Keratinocyte (primary cell): ENCODE measurements around the gene IWS1. TPM values are rescaled to one million over a fixed set of nuclear protein-coding genes. Genes with fewer than 3 reads are reported as not detected.

Experiments
- DNase-seq: peaks from one replicate; pipeline ENCODE4 v3.0.0-alpha.2; 2011; ENCODE audit warnings: low read depth, missing footprints, low spot score
- FAIRE-seq: peaks from 2 replicates; lab custom pipeline; 2011; peaks lifted over from hg19 to GRCh38; lab: Jason Lieb, UNC
- H2AFZ ChIP-seq: 2 replicates; pipeline ENCODE4 v1.6.0; 2012; ENCODE audit warnings: low read length, control low read depth, inconsistent platforms; ENCODE audit not compliant: control insufficient read depth
- H3K27ac ChIP-seq: 2 replicates; pipeline ENCODE4 v1.5.1; 2011; ENCODE audit warnings: low read length; ENCODE audit not compliant: control insufficient read depth, insufficient read depth
- H3K27me3 ChIP-seq: 3 replicates; pipeline ENCODE4 v1.6.0; 2011; ENCODE audit warnings: low read length; ENCODE audit not compliant: control insufficient read depth, insufficient read depth; ENCODE audit errors: extremely low read depth
- H3K36me3 ChIP-seq, 2 experiments: 2 replicates in 1 of 2; 3 replicates in 1 of 2; pipeline ENCODE4 v1.5.1; 2011; ENCODE audit warnings: low read length in 2 of 2, mild to moderate bottlenecking in 1 of 2; ENCODE audit not compliant: control insufficient read depth in 2 of 2, insufficient read depth in 2 of 2; ENCODE audit errors: extremely low read depth in 1 of 2
- H3K4me1 ChIP-seq: 3 replicates; pipeline ENCODE4 v1.5.1; 2011; ENCODE audit warnings: low read length; ENCODE audit not compliant: control insufficient read depth, insufficient read depth; ENCODE audit errors: extremely low read depth
- H3K4me2 ChIP-seq: 3 replicates; pipeline ENCODE4 v1.6.0; 2011; ENCODE audit warnings: low read depth, low read length; ENCODE audit not compliant: control insufficient read depth, insufficient read depth; ENCODE audit errors: extremely low read depth
- H3K4me3 ChIP-seq, 3 experiments: fragments of 200-600 bp in 1 of 3; sonication (generic) in 1 of 3; 2 replicates in 2 of 3; 3 replicates in 1 of 3; pipeline ENCODE4 v1.5.1; 2011 to 2016; ENCODE audit warnings: low read length in 3 of 3, mild to moderate bottlenecking in 3 of 3, control low read depth in 2 of 3, inconsistent platforms in 1 of 3, low read depth in 1 of 3, mixed read lengths in 1 of 3, mixed run types in 1 of 3, moderate library complexity in 1 of 3; ENCODE audit not compliant: control insufficient read depth in 2 of 3, insufficient read depth in 2 of 3; ENCODE audit errors: extremely low read depth in 1 of 3
- H3K79me2 ChIP-seq: 2 replicates; pipeline ENCODE4 v1.6.0; 2012; ENCODE audit warnings: low read length; ENCODE audit not compliant: control insufficient read depth, insufficient read depth
- H3K9ac ChIP-seq: 3 replicates; pipeline ENCODE4 v1.6.0; 2011; ENCODE audit warnings: low read length; ENCODE audit not compliant: control insufficient read depth, insufficient read depth; ENCODE audit errors: extremely low read depth
- H3K9me1 ChIP-seq: 3 replicates; pipeline ENCODE4 v1.6.0; 2011; ENCODE audit warnings: low read length; ENCODE audit not compliant: control insufficient read depth, insufficient read depth; ENCODE audit errors: extremely low read depth
- H3K9me3 ChIP-seq: 2 replicates; pipeline ENCODE4 v1.5.1; 2012; ENCODE audit warnings: low read depth, low read length; ENCODE audit not compliant: control insufficient read depth
- H4K20me1 ChIP-seq: 3 replicates; pipeline ENCODE4 v1.6.0; 2011; ENCODE audit warnings: low read length; ENCODE audit not compliant: control insufficient read depth, insufficient read depth; ENCODE audit errors: extremely low read depth
- EZH2 ChIP-seq: IDR thresholded peaks from one replicate; pipeline ENCODE4 v1.6.1; 2012; ENCODE audit warnings: inconsistent platforms, mild to moderate bottlenecking, low read length, moderate library complexity
- dilution Hi-C: fragments of 300-500 bp; cut with MboI; formaldehyde crosslinking; loops from one replicate; pipeline ENCODE4 v1.7.0; 2020; ENCODE audit warnings: low sequenced_read_pairs; ENCODE audit not compliant: extremely low pct_ligation_motif_present
- polyA plus RNA-seq, 5 experiments: library from polyadenylated mRNA; depleted of rRNA in 3 of 5; stranded (reverse) in 3 of 5; stranded (forward) in 1 of 5; unstranded in 1 of 5; fragments of >200 nt; gene quantifications; 1 replicate in 1 of 5; 2 replicates in 3 of 5; 3 replicates in 1 of 5; pipeline versions ENCODE4 v1.2.1 to v1.2.3, GENCODE V29; 2011 to 2012; ENCODE audit warnings: missing spikeins in 2 of 5, low read depth in 1 of 5, low replicate concordance in 1 of 5
- TF ChIP-seq, protein P1 (sequence below), 3 experiments: IDR thresholded peaks in 1 of 3; conservative IDR thresholded peaks in 1 of 3; optimal IDR thresholded peaks in 1 of 3; 2 replicates in 2 of 3; 3 replicates in 1 of 3; pipeline versions ENCODE3 to v1.5.1; 2011; ENCODE audit warnings: low read length in 3 of 3, mild to moderate bottlenecking in 3 of 3, moderate library complexity in 2 of 3, control low read depth in 1 of 3, inconsistent platforms in 1 of 3; ENCODE audit not compliant: insufficient read depth in 2 of 3; ENCODE audit errors: extremely low read depth in 1 of 3

The IWS1 gene
- polyA plus RNA-seq, 1 donor (not counting 4 experiments of a cell fraction or from before 2014, with no cell fraction given): 52.0 TPM

DNA sequence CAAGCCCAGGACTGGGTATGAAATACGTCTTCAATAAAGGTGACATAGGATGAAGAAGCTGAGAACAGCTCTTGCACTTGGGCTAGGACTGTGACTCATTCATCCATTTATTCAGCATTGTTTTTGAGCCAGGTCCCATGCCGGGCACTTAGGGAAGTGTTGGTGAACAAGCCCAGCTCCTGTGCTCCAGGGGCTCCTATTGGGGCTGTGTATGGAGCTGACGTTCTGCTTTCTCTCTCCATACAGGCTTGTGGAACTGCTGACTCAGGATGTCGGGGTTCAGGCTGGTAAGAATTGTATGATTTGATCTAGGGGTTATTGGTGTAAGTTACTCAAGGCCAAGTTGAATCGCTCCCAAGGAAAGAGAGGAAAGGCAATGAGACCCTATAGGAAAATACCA is 33.2 kb upstream of the IWS1 start:
- no peak overlapping the region for H3K9ac ChIP-seq
- H3K4me1 ChIP-seq: no peaks in the 10 kb centered on the region
- no peaks in the 10 kb centered on the region for H3K79me2 ChIP-seq
- peaks cover 3% of the 10 kb centered on the region for H3K27me3 ChIP-seq
- FAIRE-seq: no peak
- no peaks in the 10 kb centered on the region for H3K36me3 ChIP-seq
- no peaks in the 10 kb centered on the region for H3K9me1 ChIP-seq
- H3K4me3 ChIP-seq: no peak overlapping the region
- dilution Hi-C loops: no loop called here
- H2AFZ ChIP-seq: no peak overlapping the region
- H3K27ac ChIP-seq: no peak overlapping the region
- TF ChIP-seq, protein P1, sequence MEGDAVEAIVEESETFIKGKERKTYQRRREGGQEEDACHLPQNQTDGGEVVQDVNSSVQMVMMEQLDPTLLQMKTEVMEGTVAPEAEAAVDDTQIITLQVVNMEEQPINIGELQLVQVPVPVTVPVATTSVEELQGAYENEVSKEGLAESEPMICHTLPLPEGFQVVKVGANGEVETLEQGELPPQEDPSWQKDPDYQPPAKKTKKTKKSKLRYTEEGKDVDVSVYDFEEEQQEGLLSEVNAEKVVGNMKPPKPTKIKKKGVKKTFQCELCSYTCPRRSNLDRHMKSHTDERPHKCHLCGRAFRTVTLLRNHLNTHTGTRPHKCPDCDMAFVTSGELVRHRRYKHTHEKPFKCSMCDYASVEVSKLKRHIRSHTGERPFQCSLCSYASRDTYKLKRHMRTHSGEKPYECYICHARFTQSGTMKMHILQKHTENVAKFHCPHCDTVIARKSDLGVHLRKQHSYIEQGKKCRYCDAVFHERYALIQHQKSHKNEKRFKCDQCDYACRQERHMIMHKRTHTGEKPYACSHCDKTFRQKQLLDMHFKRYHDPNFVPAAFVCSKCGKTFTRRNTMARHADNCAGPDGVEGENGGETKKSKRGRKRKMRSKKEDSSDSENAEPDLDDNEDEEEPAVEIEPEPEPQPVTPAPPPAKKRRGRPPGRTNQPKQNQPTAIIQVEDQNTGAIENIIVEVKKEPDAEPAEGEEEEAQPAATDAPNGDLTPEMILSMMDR (optimal IDR thresholded peaks at IDR 0.05 in 1 of 3, IDR thresholded peaks at IDR 0.05 in 1 of 3, conservative IDR thresholded peaks at IDR 0.05 in 1 of 3; ENCODE audit: extremely low read depth in 1 of 3, insufficient read depth in 2 of 3, low read length in 3 of 3): no peak
- no peak for TF ChIP-seq EZH2
- H3K4me2 ChIP-seq: no peak overlapping the region
- H3K9me3 ChIP-seq: no peaks in the 10 kb centered on the region
- no peak for DNase-seq
- no peaks in the 10 kb centered on the region for H4K20me1 ChIP-seq

DNA sequence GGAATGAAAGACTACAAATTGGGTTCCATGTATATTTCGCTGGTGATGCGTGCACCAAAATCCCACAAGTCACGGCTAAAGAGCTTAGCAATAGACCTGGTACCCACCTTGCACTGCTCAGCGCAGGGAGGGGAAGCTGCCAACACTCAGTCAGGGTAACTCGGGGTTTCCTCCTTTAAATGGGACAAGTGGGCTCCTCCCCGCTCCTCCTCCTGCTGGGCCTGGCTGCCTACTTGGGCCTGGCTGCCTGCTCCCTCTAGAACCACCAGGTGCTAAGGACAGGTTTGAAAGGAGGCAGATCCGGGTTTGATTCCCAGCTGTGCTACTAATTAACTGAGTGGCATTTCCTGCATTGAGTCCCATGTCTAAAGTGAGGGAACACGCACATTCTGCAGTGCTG is 32.6 kb upstream of the IWS1 start:
- Histone ChIP-seq H3K27ac (no peak overlapping the region), H3K79me2 (no peaks in the 10 kb centered on the region), H3K4me2 (no peak overlapping the region), H3K4me1 (no peaks in the 10 kb centered on the region), H3K4me3 (no peak overlapping the region), H2AFZ (no peak overlapping the region), H3K36me3 (no peaks in the 10 kb centered on the region), H3K27me3 (peaks cover under 1% of the 10 kb centered on the region), H3K9ac (no peak overlapping the region), H3K9me3 (no peaks in the 10 kb centered on the region), H3K9me1 (no peaks in the 10 kb centered on the region), H4K20me1 (no peaks in the 10 kb centered on the region)
- dilution Hi-C loops: no loop called here
- no peak for TF ChIP-seq EZH2
- TF ChIP-seq, protein P1 (optimal IDR thresholded peaks at IDR 0.05 in 1 of 3, IDR thresholded peaks at IDR 0.05 in 1 of 3, conservative IDR thresholded peaks at IDR 0.05 in 1 of 3; ENCODE audit: extremely low read depth in 1 of 3, insufficient read depth in 2 of 3, low read length in 3 of 3): no peak
- DNase-seq (no peak), FAIRE-seq (no peak)
